GM19438 (cell line): Measurements from ENCODE around the gene TPCN2.
"Not testable (repeated sequence)": the region's sequence is repeated elsewhere in the genome, so short reads cannot be mapped to it uniquely, and the experiment has no call there.

Experiments
- ATAC-seq: cut with Tn5 transposase; IDR thresholded peaks from one replicate; pipeline ENCODE4 v1.9.1; 2021; ENCODE audit warnings: low read depth; ENCODE audit not compliant: unreplicated experiment

The TPCN2 gene

GRCh38 chr11:69073469-69073868 lies 24.7 kb downstream of the TPCN2 start:
- ATAC-seq, result no peak

GRCh38 chr11:69074375-69075140 lies 25.8 kb downstream of the TPCN2 start:
- no peak for ATAC-seq

- no peak for ATAC-seq
These were observed 26.8 kb downstream of the TPCN2 start for GRCh38 chr11:69075421-69076128.

- ATAC-seq, result no peak
These were observed 27.5 kb downstream of the TPCN2 start for GRCh38 chr11:69076129-69076791.

GRCh38 chr11:69076977-69077376 lies 28.2 kb downstream of the TPCN2 start:
- not testable (repeated sequence) for ATAC-seq

- ATAC-seq, result no peak
These were observed 29.8 kb downstream of the TPCN2 start for GRCh38 chr11:69078508-69078907.

GRCh38 chr11:69078930-69079605 lies 30.3 kb downstream of the TPCN2 start:
- ATAC-seq, result no peak

GRCh38 chr11:69079661-69080256 lies 31.0 kb downstream of the TPCN2 start:
- ATAC-seq, result no peak

- ATAC-seq, result no peak
These were observed 31.7 kb downstream of the TPCN2 start for GRCh38 chr11:69080257-69080995.

- no peak for ATAC-seq
These were observed 32.4 kb downstream of the TPCN2 start for GRCh38 chr11:69081180-69081579.

- no peak for ATAC-seq
These were observed 35.0 kb downstream of the TPCN2 start for GRCh38 chr11:69083531-69084247.

GRCh38 chr11:69084371-69084770 lies 35.6 kb downstream of the TPCN2 start:
- ATAC-seq, result no peak

GRCh38 chr11:69085490-69086095 lies 36.9 kb downstream of the TPCN2 start:
- ATAC-seq, result no peak

- no peak for ATAC-seq
These were observed 37.7 kb downstream of the TPCN2 start for GRCh38 chr11:69086152-69087132.

- ATAC-seq, result no peak
These were observed 38.4 kb downstream of the TPCN2 start for GRCh38 chr11:69087133-69087524.

GRCh38 chr11:69087811-69088210 lies 39.1 kb downstream of the TPCN2 start:
- no peak for ATAC-seq

- ATAC-seq, result no peak
These were observed 40.0 kb downstream of the TPCN2 start for GRCh38 chr11:69088676-69089146.

GRCh38 chr11:69089258-69089657 lies 40.5 kb downstream of the TPCN2 start:
- ATAC-seq, result no peak
